HG03521 (cell line): ENCODE data around the gene GRIP2.

Experiments
- ATAC-seq: cut with Tn5 transposase; IDR thresholded peaks from one replicate; pipeline ENCODE4 v1.9.1; 2021; ENCODE audit warnings: mild to moderate bottlenecking, moderate library complexity; ENCODE audit not compliant: unreplicated experiment

Gene GRIP2

DNA sequence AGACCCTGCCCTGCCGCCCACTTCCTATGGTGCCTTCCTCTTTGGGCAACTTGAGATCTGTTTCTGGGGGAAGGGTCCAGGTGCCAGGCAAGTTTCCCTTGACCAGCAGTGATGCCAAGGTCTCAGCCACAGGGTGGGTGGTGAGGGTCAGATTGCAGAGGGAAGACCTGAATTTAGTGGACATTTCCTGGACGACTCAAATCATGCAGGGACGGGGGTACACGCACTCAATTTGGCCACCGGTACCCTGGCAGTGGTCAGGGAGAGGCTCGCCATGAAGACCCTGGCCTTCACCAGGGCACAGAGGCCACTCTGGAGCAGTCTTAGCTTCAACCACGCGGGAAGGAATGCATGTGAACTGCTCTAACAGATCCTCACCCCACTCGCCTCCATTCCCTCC is 1.5 kb upstream of the GRIP2 start:
- ATAC-seq: no peak

DNA sequence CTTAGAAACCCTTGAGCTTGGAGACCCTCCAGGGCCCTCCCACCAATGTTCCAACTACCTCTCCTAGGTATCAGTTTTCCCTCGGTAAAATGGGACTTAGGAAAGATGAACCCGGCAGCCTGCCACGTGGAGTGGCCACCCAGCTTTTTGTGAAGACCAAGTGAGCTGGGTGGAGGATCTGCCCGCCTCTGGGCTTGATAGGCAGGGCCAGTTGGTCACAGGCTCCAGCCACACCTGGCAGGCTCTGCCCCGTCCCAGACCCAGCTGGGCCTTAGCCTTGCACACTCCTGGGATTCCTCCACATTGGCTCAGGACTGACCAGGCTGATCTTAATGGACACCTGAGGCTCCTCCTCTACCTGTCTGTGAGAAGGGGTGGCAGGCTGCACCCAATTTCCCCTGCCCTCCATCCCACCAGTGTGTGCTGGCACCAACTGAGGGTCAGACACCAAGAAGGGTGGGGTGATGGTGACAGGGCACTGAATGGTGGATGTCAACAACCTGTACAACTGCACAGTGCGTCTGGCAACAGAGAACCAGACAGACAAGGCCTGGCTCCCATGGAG is 761 bp upstream of the GRIP2 start:
- no peak for ATAC-seq

DNA sequence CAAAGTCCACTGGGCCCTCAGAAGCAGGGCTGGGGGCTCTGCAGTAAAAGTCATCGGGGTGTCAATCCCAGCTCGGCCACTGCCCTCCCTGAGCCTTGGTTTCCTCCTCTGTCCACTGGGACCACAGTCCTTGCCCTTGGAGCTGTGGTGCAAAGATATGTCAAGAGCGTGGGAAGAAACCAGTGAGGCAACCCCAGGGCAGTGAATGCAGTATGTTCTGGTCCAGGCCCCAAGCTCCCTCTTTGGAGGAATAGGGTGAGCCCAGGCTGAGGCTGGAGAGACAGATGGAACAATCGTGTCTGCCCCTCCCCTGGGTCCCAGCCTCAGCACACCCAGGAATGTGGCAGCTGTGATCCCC is 779 bp downstream of the GRIP2 start:
- no peak for ATAC-seq

DNA sequence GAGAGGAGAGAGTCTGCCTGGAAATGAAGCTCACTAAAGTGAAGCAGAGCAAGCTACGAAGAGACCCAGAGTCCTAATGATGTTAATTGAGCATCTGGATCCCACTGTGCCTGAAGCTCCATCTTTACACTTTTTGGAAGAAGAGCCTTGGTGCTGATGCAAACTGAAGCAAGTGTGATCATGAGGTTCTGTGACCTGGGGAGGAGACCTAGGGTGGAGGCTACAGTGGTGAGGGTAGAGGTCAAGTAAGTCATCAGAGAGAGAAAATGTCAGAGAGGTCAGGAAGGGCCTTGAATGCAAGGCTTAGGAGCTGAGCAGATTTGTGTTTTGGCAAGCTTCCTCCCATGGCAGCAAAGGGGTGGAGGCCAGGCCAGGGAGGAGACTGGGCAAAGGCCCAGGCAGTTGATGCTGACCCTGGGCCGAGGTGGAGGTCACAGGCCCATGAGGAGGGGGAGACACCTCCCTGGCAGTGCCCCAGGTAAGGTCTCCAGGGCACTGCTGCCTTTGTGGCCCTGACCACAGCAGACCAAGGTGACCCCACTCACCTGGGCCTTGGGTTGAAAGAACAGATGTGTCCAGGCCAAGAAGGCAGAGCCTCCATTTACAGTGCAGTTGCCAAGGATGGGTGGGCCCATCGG is 1.6 kb downstream of the GRIP2 start:
- ATAC-seq: no peak

DNA sequence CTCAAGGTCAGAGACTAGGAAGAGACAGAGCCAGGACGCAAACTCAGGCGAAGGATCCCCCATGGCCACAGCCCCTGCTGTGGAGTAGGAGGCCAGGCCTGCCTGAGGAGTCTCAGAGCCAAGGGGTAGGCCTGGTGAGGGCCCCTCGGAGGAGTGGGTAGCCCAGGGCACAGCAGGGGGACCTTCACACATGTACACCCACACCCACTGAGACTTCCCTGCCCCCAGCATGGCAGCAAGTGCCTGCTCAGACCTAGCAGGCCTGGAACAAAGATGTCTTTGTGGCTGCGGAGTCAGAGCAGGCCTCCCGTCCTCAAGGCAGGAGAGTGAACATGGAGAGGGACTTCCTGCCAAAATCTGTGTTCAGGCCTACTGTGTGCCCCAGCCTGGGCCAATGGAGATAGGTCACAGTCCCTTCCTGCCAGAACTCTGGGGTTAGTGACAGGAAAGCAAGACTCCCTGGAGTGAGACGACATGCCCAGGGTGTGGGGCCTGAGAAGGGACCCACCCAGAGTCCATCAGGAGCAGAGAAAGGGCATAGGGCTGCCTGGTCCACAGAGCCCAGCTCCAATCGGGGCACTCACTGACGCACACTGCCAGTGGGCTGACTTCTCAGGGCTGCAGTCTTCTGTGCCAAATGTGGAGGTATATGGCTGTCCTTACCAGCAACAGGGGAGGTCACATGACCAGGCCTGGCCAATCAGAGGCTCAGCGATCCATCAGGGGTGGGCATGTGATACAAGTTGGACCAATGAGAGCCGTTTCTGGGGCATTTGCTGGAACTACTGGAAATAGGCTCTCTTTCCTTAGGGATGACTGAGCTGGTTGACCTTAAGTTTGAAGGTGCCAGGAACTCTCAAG is 2.3 kb downstream of the GRIP2 start:
- no peak for ATAC-seq

DNA sequence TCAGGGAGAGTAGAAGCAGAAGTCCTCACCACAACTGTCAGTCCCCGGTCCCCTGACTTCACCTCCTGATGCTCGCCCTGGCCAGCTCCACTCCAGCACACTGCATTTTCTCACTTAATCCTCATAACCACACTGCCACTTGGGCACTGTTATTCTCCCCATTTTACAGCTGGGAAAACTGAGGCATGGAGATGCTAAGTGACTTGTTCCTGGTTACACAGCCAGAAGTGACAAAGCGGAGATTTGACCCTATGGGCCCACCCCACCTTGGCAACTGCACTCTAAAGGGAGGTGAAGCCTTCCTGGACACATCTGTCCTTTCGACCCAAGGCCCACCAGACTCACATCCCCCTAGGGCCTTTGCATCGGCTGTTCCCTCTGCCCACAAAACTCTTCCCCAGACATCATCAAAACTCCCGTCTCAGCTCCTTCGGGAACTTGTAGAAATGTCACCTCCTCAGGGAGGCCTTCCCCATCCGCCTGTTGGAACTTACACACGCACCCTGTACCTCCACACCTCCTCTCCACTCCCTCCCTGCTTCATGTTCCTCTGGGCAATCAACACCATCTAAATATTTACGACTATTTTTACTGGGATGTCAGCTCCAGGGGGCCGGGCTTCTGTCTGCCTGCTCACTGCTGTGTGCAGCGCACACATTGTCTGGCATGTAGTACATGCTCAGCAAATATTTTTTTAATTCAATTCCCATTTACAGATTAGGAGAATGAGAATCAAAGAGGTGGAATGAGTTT is 3.1 kb downstream of the GRIP2 start:
- no peak for ATAC-seq

DNA sequence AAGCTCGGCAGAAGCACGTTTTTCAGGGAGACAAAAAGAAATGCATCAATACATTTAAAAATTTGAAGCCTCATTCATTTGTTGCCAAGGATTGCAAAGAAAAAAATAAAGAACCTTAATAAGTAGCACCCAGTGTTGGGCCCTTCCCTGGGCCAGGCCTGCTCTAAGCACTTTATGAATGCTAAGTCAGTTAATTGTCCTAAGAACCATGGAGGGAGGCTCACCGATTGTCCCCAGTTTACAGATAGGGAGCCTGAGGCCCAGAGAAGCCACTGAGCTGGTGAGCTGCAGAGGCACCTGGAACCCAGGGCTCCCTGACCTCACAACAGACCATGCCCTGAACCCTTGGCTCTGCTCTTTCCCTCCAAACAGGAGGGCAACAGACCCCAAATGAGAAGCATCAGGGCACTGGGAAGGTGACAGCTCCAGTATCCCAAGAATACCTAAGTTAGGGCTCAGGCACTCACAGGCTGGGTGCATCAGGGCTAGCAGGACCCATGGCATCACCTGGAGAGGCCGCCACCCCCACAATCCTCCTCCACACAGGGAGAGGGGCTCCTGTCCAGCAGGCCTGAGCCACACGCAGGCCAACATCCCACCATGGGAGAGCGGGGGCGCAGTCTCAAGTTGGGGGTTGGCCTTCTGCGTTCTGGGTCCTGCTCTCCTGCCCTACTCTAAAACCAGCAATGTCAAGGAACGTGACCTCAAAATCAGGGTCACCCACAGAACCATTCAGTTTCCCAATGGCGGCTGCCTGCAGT is 3.9 kb downstream of the GRIP2 start:
- no peak for ATAC-seq

DNA sequence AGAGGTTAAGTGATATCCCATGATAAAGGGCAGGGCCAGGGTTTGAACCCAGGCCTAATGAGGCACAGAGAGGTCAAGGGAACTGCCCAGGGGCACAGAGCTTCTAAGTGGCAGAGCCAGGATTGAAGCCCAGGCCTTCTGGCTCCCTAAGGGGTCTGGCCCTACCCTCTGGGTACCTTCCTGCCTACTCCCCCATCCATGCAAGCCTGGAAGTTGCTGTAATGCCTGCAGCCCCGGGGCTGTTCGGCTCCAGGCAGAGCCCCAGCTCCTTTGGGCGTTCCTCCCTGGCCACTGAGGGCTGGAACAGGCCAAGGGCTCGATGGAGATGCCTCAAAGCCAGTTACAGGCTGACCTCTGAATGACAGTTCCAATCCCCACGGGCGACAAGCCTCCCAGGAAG is 4.5 kb downstream of the GRIP2 start:
- ATAC-seq: no peak

DNA sequence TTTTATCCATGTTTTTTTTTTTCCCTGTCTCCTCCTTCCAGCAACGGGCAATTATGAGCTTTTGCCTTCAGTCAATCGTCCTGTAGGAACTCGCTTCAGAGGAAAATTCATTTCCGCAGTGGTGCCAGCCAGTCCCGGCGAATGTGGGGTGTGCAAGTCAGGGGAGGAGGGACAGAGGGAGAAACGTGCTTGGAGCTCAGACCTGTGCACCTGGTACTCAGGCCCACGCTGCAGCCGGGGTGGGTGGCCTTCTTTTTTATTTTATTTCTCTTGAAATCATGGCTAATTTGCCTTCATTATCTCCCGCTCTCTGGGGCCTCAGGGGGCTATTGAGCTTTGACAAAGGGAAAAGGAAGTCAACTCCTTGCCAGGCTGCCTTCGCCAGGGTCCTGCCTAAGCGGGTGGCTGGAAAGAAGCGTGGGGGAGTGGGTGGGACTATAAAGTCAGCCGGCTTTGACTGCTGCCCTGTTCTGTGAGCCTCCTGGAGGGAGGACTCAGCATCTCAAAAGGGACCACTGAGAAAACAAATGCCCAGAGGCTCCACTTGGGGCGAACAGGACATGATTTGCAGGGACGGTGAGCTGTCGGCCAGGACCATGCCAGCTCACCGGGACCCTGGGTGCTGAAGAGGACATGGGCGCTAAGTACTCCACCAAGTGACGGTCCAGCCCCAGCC is 5.5 kb downstream of the GRIP2 start:
- no peak for ATAC-seq

DNA sequence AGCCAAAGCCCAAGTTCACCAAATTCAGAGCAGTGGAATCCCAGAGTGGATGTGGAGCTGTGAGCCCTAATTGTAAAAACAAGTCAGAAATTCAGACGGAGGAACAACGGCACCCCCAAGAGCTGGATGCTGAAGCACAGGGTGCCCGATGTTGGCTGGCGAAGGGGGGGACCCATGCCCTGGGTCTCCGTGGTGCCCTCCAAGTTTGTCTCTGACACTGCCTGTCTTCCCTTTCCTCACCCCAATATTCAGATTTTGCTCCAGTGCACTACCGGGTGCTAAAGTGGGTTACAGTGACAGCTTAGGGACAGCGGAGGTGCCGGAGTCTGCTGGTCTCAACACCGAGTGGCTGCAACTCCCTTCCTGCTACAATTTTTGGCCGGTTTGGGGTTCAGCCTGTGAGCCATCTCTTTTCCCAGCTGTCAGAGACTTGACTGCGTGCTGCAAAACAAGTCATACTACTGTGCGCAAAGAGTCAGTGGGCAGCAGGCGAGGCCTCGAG is 6.6 kb downstream of the GRIP2 start:
- ATAC-seq: no peak

DNA sequence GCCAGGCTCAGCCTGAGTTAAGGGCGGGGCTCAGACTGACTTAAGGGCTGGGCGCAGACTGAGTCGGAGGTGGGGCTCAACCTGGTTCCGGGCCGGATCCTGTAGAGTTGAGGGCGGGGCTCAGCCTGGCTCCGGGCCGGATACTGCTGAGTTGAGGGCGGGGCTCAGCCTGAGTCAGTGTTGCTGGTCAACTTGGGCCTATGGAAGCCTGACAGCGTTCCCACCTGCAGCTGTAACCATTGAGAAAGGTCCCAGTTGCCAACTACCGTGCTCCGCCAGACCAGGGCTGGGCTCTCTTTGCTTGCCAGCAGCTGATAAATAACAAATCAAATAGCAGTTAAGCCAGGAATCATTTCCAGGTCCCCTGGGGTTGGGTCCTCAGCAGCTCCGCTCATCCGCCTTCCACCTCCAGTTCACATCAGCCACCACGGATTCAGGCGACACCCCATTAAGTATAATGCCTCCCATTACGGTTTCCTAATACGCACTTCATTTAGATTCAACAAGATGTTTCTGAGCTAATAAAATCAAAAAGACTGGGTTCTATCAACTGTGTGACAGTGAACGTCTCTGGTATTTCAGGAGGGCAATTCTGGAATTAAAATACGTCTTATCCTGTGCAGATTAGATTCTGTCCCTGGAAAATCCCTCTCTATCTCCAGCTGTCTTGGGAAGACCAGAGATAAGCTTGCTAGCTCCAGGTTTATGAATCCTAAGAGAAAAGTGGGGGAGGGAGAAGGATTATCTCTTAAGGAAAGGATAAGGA is 7.3 kb downstream of the GRIP2 start:
- no peak for ATAC-seq

DNA sequence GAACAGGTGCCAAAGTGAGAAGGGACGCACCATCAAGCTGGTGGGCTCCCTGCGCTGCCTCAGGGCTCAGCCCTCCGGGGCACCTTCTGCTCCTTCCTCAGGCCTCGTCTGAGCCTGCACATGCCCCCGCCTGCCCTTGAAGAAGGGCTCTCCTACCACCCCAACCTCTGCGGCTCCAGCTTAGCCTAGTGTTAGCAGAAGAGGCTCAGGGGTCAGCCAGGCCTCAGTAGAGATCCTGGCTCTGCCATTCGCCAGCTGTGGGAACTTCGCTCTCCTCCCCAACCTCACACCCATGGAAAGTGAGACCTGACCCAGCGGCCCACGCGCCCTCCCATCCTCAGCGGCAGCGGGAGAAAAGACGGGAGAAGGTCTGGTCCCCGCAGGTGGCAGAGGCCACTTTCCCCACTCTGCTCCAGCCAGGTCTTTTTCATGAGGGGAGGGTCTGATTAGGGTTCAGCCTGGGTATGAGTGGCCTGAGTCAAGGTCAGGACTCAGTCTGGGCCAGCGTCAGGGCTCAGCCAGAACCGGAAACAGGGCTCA is 8.2 kb downstream of the GRIP2 start:
- ATAC-seq: no peak

DNA sequence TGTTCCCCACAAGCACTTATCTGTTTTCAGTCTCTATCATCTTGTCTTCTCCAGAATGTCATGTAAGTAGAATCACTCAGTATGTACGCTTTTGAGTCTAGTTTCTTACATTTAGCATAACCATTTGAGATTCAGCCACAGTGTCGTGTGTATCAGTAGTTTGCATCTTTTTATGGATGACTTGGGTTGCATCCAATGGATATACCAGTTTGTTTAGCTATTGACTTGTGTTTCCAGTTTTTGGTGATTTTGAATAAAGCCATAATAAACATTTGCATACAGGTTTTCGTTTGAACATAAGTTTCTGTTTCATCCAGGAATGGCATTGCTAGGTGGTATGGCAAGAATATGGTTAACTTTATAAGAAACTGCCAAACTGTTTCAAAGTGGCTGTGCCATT is 12.1 kb downstream of the GRIP2 start:
- no peak for ATAC-seq

DNA sequence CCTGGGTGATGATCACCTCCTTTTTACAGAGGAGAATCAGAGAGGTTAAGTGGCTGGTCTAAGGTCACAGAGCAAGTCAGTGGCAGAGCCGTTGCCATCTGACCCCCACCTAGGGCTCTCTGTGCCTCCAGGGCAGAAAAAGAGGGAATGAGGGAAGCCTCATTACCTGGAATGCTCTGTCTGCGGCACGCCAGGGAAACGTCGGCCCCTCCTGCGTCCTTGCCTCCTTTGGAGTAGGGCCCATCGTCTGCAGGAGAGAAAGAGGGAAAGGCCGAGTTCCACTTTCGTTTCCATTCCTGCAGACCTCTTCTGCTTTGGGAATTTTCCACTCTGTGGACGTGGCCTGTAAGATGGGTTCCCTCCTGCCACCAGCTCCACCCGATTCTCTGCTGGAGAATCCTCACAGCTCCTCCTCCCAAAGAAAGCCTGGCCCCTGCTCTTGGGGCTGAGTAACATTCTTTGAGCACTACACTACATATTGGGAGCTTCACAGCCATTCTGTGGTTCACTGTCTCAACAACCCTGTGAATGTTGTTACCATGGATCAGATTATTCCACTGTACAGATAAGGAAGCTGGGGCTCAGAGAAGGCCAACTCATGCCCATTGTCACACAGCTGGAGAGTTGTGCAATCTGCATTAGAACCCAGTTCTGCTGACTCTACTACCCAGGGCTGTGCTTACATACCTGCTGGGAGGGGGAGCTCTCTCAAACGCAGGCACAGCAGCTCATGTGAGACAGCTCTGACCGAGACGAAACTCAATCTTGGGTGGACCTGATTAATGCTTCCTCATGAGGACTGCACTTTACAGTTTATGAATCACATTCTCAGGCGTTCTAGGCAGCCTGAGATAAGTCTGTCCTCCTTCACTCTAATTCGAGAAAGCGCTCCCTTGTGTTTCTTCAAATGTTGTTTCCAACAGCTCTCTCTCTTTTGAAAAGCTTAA is 14.2 kb downstream of the GRIP2 start:
- ATAC-seq: no peak

DNA sequence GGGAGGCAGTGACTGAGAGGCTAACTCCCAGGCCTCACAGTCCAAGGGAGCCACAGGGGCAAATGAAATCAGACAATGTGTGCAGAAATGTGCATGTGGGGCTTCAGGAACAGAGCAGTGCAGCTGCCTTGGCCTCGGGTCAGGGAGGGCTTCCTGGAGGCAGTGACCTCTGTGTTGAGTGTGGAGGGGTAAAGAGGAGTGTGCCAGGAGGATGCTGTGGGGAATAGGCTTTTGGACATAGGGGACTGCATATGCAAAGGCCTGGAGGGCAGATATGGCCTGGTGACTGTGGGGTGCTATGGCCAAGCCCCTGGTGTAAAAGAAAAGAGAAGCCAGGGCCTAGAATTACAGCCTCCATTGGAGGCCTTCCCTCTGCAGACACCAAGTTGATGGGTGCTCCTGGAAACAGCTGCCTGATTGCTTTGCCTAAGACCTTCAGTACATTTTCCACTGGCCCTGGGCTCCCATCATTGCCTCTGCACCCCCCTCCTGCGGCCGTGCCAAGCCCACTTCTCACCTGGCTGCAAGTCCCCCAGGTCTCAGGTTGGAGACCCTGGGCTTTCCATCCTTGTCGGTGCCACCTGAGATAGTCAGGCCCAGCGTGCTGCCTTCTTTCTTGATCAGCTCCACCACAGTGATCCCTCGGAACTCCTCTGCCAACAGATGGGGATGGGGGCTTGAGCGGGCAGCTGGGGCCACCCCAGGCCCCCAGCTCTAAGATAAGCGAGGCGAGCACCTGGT is 15.1 kb downstream of the GRIP2 start:
- ATAC-seq: no peak

DNA sequence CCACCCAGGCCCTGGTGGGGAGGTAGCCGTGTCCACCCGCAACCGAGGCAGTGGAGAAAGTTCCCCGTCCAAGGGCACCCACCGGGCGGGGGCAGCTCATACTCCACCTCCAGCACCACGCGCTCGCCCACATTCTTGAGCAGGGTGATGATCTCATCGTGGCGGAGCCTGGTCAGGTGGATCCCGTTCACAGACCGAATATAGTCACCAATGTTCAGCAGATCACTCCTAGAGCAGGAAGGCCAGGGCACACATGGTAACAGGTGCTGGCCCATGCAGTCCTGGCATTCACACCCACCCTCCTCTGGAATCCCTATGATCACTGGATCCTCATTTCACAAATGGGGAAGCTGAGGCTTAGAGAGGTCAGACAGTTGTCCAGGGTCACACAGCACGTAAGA is 15.8 kb downstream of the GRIP2 start:
- no peak for ATAC-seq

DNA sequence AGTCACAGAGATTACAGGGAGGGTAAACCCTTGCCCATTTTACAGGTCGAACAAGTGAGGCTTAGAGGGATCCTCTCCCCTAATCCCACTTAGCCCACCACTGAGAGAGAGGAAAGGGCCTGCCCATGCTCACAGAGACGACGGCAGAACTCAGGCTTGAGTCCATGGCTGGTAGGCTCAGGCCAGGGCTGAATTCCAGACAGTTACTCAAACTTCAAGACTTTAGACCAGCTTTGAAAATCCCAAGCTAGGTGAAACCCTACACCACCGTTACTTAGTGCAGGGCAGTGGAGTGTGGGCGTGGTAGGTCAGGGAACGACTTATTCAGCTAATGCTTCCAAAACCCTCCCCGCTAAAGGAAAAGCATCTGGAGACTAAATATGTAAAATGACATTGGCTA is 16.4 kb downstream of the GRIP2 start:
- no peak for ATAC-seq
